GM23248 (cell line): ENCODE results near the gene PLBD2.

Source experiments
- EZH2 ChIP-seq: fragments of 200-600 bp; sonication (generic); IDR thresholded peaks from 2 replicates; pipeline ENCODE4 v1.6.1; 2018; ENCODE audit warnings: antibody characterized with exemption, mild to moderate bottlenecking; ENCODE audit not compliant: insufficient read depth, poor library complexity, severe bottlenecking
- EZH2phosphoT487 ChIP-seq: fragments of 200-600 bp; sonication (generic); IDR thresholded peaks from 2 replicates; pipeline ENCODE4 v1.6.1; 2018; ENCODE audit warnings: antibody characterized with exemption, moderate library complexity, mild to moderate bottlenecking, low read depth; ENCODE audit not compliant: insufficient read depth

GRCh38 chr12:113382206-113382605 lies 23.8 kb downstream of the PLBD2 start:
- TF ChIP-seq EZH2 (no peak), EZH2phosphoT487 (no peak)
